A549 (cell line): ENCODE data around the gene SLAMF1.

Experiments
- CTCF ChIP-seq: fragments of >200 bp; sonication (Bioruptor Twin); formaldehyde crosslinking; IDR thresholded peaks from 3 replicates; pipeline ENCODE4 v1.5.1; 2016
- NR3C1 ChIP-seq: fragments of >200 bp; sonication (Bioruptor Twin); formaldehyde crosslinking; IDR thresholded peaks from 3 replicates; pipeline ENCODE4 v1.6.1; 2017
- SREBF2 ChIP-seq: fragments of 450-650 bp; IDR thresholded peaks from 2 replicates; pipeline ENCODE4 v1.6.1; 2014; ENCODE audit warnings: mild to moderate bottlenecking, moderate library complexity
- TF ChIP-seq, protein P1 (sequence below): IDR thresholded peaks from 2 replicates; pipeline ENCODE4 v1.6.1; 2012

GRCh38 chr1:160685266-160685665 lies 38.4 kb upstream of the SLAMF1 start:
- TF ChIP-seq, protein P1, sequence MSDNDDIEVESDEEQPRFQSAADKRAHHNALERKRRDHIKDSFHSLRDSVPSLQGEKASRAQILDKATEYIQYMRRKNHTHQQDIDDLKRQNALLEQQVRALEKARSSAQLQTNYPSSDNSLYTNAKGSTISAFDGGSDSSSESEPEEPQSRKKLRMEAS = no peak
- TF ChIP-seq CTCF = no peak
- TF ChIP-seq NR3C1 = no peak
- no peak for TF ChIP-seq SREBF2
